Colon (tissue), 2 donors: ENCODE results near the gene NDUFV3.
"Not testable (repeated sequence)": the region's sequence is repeated elsewhere in the genome, so short reads cannot be mapped to it uniquely, and the experiment has no call there.

Experiments used
- FAIRE-seq: peaks from 2 replicates; lab custom pipeline; 2012; peaks lifted over from hg19 to GRCh38; lab: Jason Lieb, UNC
- donor health status: control.
- donor health status: control.

Gene NDUFV3

DNA sequence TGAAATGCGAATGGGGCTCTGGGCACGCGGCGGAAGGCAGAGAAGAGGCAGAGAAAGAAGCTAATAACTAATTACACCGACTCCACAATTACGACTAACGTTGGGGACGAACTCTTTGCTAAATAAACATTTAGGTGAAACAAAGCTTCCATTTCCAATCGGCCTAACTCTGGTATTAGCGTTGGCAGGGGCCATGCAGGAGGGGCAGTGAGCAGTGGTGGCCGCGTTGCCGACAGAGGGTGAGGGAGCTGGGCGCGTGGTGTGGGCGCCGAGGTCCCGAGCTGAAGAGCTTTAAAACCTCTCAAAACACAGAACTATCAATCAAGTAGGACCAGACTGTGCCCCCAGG, 553 bp upstream of the NDUFV3 start:
- no peak for FAIRE-seq

- no peak for FAIRE-seq
These were observed 7.3 kb downstream of the NDUFV3 start for GRCh38 chr21:42900446-42900845.

- FAIRE-seq: no peak
These were observed 10.7 kb downstream of the NDUFV3 start for GRCh38 chr21:42903817-42904216.

- no peak for FAIRE-seq
These were observed 12.1 kb downstream of the NDUFV3 start for GRCh38 chr21:42905195-42905594.

- no peak for FAIRE-seq
These were observed 13.1 kb downstream of the NDUFV3 start for GRCh38 chr21:42906233-42906632.

DNA sequence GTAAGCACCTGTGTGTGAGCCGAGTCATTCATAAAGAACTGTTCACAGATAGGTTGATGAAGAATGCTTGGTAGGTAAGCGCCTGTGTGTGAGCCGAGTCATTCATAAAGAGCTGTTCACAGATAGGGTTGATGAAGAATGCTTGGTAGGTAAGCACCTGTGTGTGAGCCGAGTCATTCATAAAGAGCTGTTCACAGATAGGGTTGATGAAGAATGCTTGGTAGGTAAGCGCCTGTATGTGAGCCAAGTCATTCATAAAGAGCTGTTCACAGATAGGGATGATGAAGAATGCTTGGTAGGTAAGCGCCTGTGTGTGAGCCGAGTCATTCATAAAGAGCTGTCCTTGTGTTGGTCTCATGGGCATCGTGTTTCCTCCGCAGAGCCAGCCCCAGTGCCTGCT, 15.4 kb downstream of the NDUFV3 start:
- FAIRE-seq: not testable (repeated sequence)

GRCh38 chr21:42911920-42912319, 18.8 kb downstream of the NDUFV3 start:
- not testable (repeated sequence) for FAIRE-seq

DNA sequence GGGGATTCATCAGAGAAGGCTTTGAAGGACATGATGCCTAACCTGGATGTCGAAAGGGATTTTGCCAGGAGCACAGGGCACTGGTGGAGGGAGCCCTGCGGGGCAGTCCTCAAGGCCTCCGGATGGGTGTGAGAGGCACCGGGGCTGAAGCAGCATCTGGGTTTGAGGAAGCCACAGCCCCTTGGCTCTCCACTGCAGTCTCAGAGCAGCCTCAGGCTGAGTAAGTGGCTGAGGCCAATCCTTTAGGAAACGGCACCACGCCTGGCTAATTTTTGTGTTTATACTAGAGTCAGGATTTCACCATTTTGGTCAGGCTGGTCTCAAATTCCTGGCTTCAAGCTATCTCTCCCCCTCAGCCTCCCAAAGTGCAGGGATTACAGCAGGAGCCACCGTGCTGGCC, 20.4 kb downstream of the NDUFV3 start:
- FAIRE-seq: no peak

DNA sequence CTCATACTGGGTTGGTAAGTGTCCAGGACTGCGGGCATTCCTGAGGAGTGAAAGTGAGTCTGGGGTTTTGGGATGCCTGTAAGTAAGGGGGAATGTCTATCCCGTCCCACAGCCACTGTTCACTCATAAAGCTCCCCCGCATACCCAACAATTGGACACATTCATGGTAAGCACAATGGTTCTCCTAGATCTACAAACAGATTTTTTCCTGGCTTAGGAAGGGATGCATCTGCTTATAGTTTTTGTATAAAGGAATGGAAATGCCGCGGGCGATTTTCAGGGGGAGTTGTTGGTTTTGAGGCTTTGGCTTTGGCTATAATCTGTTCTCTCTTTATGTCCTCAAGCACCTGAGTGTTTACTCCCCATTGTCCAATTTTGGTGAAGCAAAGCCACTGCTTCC, 25.2 kb downstream of the NDUFV3 start:
- no peak for FAIRE-seq

GRCh38 chr21:42921927-42922326, 28.8 kb downstream of the NDUFV3 start:
- FAIRE-seq: no peak

DNA sequence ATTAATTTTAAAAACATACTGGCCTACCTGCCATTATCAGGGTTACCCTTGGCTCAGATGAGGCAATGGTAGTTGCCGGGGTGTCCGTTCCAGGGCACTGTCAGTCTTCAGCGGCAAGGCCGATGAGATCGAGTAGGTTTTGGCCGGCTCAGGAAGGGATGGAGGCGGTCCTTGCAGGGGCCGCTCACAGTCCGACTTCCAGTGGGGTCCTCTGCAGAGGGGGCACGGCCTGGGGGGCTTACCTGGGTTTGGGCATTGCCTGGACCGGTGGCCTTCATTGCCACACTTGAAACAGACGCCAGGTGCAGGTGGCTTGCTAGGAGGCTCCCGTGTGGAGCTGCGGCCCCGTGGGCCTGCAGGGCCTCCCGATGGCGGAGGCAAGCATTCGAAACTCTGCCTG, 29.8 kb downstream of the NDUFV3 start:
- FAIRE-seq: no peak

- no peak for FAIRE-seq
These were observed 30.7 kb downstream of the NDUFV3 start for GRCh38 chr21:42923553-42924432.

DNA sequence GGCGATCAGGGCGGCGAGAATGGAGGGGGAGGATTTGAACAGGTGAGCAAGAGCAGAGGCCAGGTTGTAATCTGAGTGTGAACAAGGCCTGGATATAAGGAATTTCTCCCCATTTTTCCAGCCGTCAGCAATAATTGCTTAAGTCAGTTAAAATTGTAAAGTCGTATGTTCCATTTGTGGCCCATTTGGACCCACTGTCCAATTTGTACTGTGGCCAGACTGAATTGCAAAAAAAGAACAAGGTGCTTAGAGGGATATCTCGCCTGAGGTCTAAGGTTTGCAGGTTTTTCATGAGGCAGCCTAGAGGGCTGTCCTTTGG, 31.3 kb downstream of the NDUFV3 start:
- no peak for FAIRE-seq

GRCh38 chr21:42925114-42925926, 32.2 kb downstream of the NDUFV3 start, which contains the start of gene ERVH48-1:
Gene ERVH48-1, minus strand, starts transcription at chr21:42925630. Its CDS starts 6,624 bp downstream, at chr21:42919006.
- no peak for FAIRE-seq

DNA sequence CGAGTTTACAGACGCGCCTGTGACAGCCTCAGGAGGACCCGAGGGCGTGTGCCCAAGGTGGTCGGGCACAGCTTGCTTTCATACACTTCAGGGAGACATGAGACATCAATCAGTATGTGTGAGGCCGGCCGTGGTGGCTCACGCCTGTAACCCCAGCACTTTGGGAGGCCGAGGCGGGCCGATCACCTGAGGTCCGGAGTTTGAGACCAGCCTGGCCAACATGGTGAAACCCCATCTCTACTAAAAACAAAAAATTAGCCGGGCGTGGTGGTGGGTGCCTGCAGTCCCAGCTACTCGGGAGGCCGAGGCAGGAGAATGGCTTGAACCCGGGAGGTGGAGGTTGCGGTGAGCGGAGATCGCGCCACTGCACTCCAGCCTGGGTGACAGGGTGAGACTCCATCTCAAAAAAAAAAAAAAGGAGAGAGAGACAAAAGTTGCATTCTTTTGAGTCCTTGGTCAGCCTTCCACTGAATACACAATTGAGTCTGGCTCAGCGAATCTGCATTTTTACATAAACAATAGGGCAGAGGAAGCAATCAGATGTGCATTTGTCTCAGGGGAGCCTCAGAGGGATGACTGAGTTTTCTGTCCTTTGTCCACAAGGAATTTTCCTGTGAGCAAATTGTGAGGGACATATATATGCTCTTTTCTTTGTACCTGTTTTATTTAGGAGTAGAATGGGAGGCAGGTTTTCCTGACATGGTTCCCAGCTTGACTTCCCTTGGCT, 34.5 kb downstream of the NDUFV3 start:
- not testable (repeated sequence) for FAIRE-seq

DNA sequence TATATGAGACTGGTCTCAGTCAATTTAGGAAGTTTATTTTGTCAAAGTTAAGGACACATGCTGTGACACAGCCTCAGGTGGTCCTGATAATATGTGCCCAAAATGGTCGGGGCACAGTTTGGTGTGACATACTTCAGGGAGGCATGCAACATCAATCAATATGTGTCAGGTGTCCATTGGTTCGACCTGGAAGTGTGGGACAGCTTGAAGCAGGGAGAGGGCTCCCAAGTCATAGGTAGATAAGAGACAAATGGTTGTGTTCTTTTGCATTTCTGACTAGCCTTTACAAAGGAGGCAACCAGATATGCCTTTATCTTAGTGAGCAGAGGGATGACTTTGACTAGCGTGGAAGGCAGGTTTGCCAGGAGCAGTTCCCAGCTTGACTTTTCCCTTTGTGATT, 36.9 kb downstream of the NDUFV3 start:
- FAIRE-seq: no peak

DNA sequence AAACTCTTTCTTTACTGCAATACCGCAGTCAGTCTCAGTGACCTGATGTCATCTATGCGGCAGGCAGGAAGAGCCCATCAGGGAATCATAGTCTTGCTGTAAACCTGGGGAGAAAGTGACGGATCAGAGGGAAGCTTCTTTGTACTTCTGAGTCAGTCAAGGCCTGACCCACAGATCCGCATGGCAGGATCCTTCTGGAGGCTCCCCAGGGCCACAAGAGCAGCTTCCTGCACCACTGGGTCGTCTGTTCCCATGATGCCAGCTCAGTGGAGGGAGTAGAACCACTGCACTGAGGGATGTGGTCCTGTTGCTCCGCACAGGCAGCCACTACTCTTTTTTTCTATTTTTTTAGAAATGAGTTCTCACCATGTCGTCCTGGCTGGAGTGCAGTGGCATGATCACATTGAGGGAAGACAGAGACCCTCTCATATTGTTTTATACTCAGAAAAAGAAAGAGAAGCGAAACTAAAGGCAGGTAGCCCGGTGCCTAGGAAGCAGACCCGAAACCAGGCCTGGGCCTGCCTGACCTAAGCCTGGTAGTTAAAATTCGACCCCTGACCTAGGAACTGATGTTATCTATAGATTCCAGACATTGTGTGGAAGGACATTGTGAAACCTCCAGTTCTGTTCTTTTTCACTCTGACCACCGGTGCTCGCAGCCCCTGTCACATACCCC, 38.6 kb downstream of the NDUFV3 start:
- no peak for FAIRE-seq

GRCh38 chr21:42932378-42933136, 39.4 kb downstream of the NDUFV3 start:
- FAIRE-seq: not testable (repeated sequence)

DNA sequence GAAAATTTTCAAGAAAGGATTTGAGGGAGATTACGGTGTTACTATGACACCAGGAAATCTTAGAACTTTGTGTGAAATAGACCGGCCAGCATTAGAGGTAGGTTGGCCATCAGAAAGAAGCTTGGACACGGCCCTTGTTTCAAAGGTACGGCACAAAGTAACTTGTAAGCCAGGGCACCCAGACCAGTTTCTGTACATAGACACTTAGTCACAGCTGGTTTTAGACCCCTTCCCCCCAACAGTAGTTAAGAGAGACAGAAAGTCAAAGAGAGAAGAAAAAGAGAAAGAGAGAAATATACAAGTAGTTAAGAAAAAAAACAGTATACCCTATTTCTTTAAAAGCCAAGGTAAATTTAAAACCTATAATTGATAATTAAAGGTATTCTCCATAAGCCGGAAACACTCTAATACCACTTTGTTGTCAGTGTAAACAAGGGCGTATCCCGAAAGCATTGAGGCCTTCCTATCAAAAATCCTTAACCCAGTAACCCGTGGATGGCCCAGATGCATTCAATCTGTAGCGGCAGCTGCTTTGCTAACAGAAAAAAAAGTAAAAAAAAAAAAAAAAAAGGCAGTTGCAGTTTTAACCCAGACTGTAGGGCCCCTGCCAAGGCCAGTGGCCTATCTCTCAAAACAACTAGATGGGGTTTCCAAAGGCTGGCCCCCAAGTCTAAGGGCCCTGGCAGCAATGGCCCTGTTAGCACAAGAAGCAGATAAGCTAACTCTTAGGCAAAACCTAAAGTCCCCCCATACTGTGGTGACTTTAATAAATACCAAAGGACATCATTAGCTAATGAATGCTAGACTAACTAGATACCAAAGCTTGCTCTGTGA, 40.2 kb downstream of the NDUFV3 start:
- FAIRE-seq: not testable (repeated sequence)

DNA sequence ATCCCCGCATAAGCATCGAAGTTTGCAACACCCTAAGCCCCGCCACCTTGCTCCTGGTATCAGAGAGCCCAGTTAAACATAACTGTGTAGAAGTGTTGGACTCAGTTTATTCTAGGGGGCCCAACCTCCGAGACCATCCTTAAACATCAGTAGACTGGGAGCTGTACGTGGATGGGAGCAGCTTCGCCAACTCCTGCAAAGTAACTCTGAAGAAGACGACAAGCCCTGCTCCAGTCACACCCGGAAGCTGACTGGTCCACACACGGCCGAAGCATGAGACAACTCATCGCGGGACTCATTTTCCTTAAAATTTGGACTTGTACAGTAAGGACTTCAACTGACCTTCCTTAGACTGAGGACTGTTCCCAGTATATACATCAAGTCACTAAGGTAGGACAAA, 40.9 kb downstream of the NDUFV3 start:
- FAIRE-seq: not testable (repeated sequence)
